ENCODE results near the gene TRAPPC6A. TPM values are rescaled to one million over a fixed set of nuclear protein-coding genes. Genes with fewer than 3 reads are reported as not detected.

The TRAPPC6A gene
- total and polyA plus RNA-seq, 3 experiments from 2014 or later = 22.7 to 151 (median 24.3) TPM

- H3K9me3 Mint-ChIP-seq = no peaks in the 10 kb centered on the region
- peak overlapping the region in 5 of 8 donors; percentile 23 to 88 (median 70) for H3K27ac Mint-ChIP-seq
- H3K4me3 Mint-ChIP-seq = peak overlapping the region; percentile 78 to 90 (median 83)
- H3K4me3 ChIP-seq (ENCODE audit: low read length) = peak overlapping the region; percentile 45
- peaks cover 20 to 35% (median 22%) of the 10 kb centered on the region in 3 donors for H3K4me1 Mint-ChIP-seq
- peaks cover 19% of the 10 kb centered on the region for H3K4me1 ChIP-seq (ENCODE audit: insufficient read depth, low read length)
- H3K36me3 ChIP-seq (ENCODE audit: insufficient read depth, low read length) = no peaks in the 10 kb centered on the region
- H3K27me3 Mint-ChIP-seq = peaks cover 10 to 19% of the 10 kb centered on the region in 2 donors
- ChIA-PET POLR2A (interaction anchor here (1.4 to 2.2 kb wide), 4 partner anchors 11 to 60 kb away, joined by 4 to 19 read pairs (median 6); partner anchors contain the start of genes BLOC1S3, PPP1R37 and TRAPPC6A), CTCF (interaction anchor here (0.8 to 2.0 kb wide), 5 partner anchors 11 to 50 kb away, joined by 3 to 10 read pairs (median 5); partner anchors contain the start of genes BLOC1S3 and TRAPPC6A)
- no peaks in the 10 kb centered on the region for H3K9me3 ChIP-seq (ENCODE audit: low read length)
- no peak overlapping the region for H3K27ac ChIP-seq (ENCODE audit: low read depth, low read length)
- peak in 4 of 5 donors; percentile 17 to 32 (median 23) for DNase-seq
- H3K27me3 ChIP-seq (ENCODE audit: insufficient read depth, low read length, poor library complexity, severe bottlenecking) = peaks cover 6% of the 10 kb centered on the region
- H3K36me3 Mint-ChIP-seq = no peaks in the 10 kb centered on the region
Observed at GRCh38 chr19:45153339-45154063, 24.5 kb downstream of the TRAPPC6A start.

- peaks cover 10 to 16% of the 10 kb centered on the region in 2 donors for H3K27me3 Mint-ChIP-seq
- DNase-seq = peak; percentile 12 to 63 (median 49)
- H3K36me3 Mint-ChIP-seq = no peaks in the 10 kb centered on the region
- Histone ChIP-seq H3K4me1 (ENCODE audit: insufficient read depth, low read length) (peaks cover 19% of the 10 kb centered on the region), H3K4me3 (ENCODE audit: low read length) (peak overlapping the region; percentile 45), H3K36me3 (ENCODE audit: insufficient read depth, low read length) (no peaks in the 10 kb centered on the region), H3K9me3 (ENCODE audit: low read length) (no peaks in the 10 kb centered on the region), H3K27ac (ENCODE audit: low read depth, low read length) (no peak overlapping the region), H3K27me3 (ENCODE audit: insufficient read depth, low read length, poor library complexity, severe bottlenecking) (peaks cover 6% of the 10 kb centered on the region)
- ChIA-PET CTCF (interaction anchor here (0.9 to 2.0 kb wide), 6 partner anchors 10 to 50 kb away, joined by 3 to 10 read pairs (median 5); partner anchors contain the start of genes BLOC1S3 and TRAPPC6A), POLR2A (interaction anchor here (1.6 to 2.2 kb wide), 3 partner anchors 19 to 60 kb away, joined by 5 to 19 read pairs (median 6); partner anchors contain the start of genes BLOC1S3, PPP1R37 and TRAPPC6A)
- H3K27ac Mint-ChIP-seq = peak overlapping the region in 4 of 8 donors; percentile 26 to 70 (median 49)
- peaks cover 20 to 35% (median 22%) of the 10 kb centered on the region in 3 donors for H3K4me1 Mint-ChIP-seq
- no peaks in the 10 kb centered on the region for H3K9me3 Mint-ChIP-seq
- peak overlapping the region; percentile 78 to 90 (median 83) for H3K4me3 Mint-ChIP-seq
Observed at GRCh38 chr19:45152504-45153338, 25.3 kb downstream of the TRAPPC6A start.

- H3K36me3 ChIP-seq (ENCODE audit: insufficient read depth, low read length) = no peaks in the 10 kb centered on the region
- ChIA-PET POLR2A (interaction anchor here (2.0 to 2.2 kb wide), 2 partner anchors 26 to 59 kb away, joined by 6 to 19 read pairs; partner anchors contain the start of genes BLOC1S3, PPP1R37 and TRAPPC6A), CTCF (interaction anchor here (0.9 to 1.6 kb wide), 4 partner anchors 9 to 49 kb away, joined by 3 to 6 read pairs (median 5); partner anchors contain the start of genes BLOC1S3 and TRAPPC6A)
- peaks cover 6% of the 10 kb centered on the region for H3K27me3 ChIP-seq (ENCODE audit: insufficient read depth, low read length, poor library complexity, severe bottlenecking)
- H3K9me3 ChIP-seq (ENCODE audit: low read length) = no peaks in the 10 kb centered on the region
- peaks cover 20 to 35% (median 22%) of the 10 kb centered on the region in 3 donors for H3K4me1 Mint-ChIP-seq
- peaks cover 9 to 12% of the 10 kb centered on the region in 2 donors for H3K27me3 Mint-ChIP-seq
- no peak for DNase-seq
- H3K27ac ChIP-seq (ENCODE audit: low read depth, low read length) = no peak overlapping the region
- H3K9me3 Mint-ChIP-seq = no peaks in the 10 kb centered on the region
- peaks cover 19% of the 10 kb centered on the region for H3K4me1 ChIP-seq (ENCODE audit: insufficient read depth, low read length)
- H3K4me3 Mint-ChIP-seq = peak overlapping the region in 5 of 7 donors; percentile 38 to 86 (median 50)
- H3K36me3 Mint-ChIP-seq = peaks cover 0 to 3% (median 0%) of the 10 kb centered on the region in 3 donors
- H3K27ac Mint-ChIP-seq = peak overlapping the region in 1 of 8 donors; percentile 32
- H3K4me3 ChIP-seq (ENCODE audit: low read length) = no peak overlapping the region
Observed at GRCh38 chr19:45151821-45152503, 26.1 kb downstream of the TRAPPC6A start.

GRCh38 chr19:45151320-45151719 is 26.7 kb downstream of the TRAPPC6A start:
- H3K27ac ChIP-seq (ENCODE audit: low read depth, low read length) = no peak overlapping the region
- no peaks in the 10 kb centered on the region for H3K9me3 Mint-ChIP-seq
- ChIA-PET CTCF (no interaction called here), POLR2A (no interaction called here)
- H3K4me1 ChIP-seq (ENCODE audit: insufficient read depth, low read length) = peaks cover 19% of the 10 kb centered on the region
- H3K36me3 ChIP-seq (ENCODE audit: insufficient read depth, low read length) = no peaks in the 10 kb centered on the region
- H3K36me3 Mint-ChIP-seq = peaks cover 0 to 7% (median 0%) of the 10 kb centered on the region in 3 donors
- peaks cover 3% of the 10 kb centered on the region for H3K27me3 ChIP-seq (ENCODE audit: insufficient read depth, low read length, poor library complexity, severe bottlenecking)
- H3K27ac Mint-ChIP-seq = no peak overlapping the region
- peak overlapping the region in 5 of 7 donors; percentile 12 to 61 (median 50) for H3K4me3 Mint-ChIP-seq
- DNase-seq = no peak
- H3K9me3 ChIP-seq (ENCODE audit: low read length) = no peaks in the 10 kb centered on the region
- H3K27me3 Mint-ChIP-seq = peaks cover 7 to 9% of the 10 kb centered on the region in 2 donors
- no peak overlapping the region for H3K4me3 ChIP-seq (ENCODE audit: low read length)
- peaks cover 20 to 35% (median 22%) of the 10 kb centered on the region in 3 donors for H3K4me1 Mint-ChIP-seq

GRCh38 chr19:45150751-45151281 is 27.2 kb downstream of the TRAPPC6A start:
- H3K4me3 Mint-ChIP-seq = peak overlapping the region in 2 of 7 donors; percentile 40 to 61
- CTCF ChIA-PET = no interaction called here

GRCh38 chr19:45150180-45150579 is 27.9 kb downstream of the TRAPPC6A start:
- Mint-ChIP-seq H3K4me1 (peaks cover 20 to 33% (median 22%) of the 10 kb centered on the region in 3 donors), H3K27me3 (peaks cover 4 to 5% of the 10 kb centered on the region in 2 donors), H3K4me3 (peak overlapping the region in 1 of 7 donors; percentile 8), H3K9me3 (no peaks in the 10 kb centered on the region), H3K36me3 (peaks cover 0 to 11% (median 0%) of the 10 kb centered on the region in 3 donors), H3K27ac (no peak overlapping the region)
- no peak for DNase-seq
- Histone ChIP-seq H3K4me1 (ENCODE audit: insufficient read depth, low read length) (peaks cover 19% of the 10 kb centered on the region), H3K9me3 (ENCODE audit: low read length) (no peaks in the 10 kb centered on the region), H3K4me3 (ENCODE audit: low read length) (no peak overlapping the region), H3K27me3 (ENCODE audit: insufficient read depth, low read length, poor library complexity, severe bottlenecking) (peaks cover 3% of the 10 kb centered on the region), H3K36me3 (ENCODE audit: insufficient read depth, low read length) (no peaks in the 10 kb centered on the region), H3K27ac (ENCODE audit: low read depth, low read length) (no peak overlapping the region)
- ChIA-PET CTCF (interaction anchor here (0.7 to 1.0 kb wide), 2 partner anchors 9 to 58 kb away, joined by 3 read pairs; no protein-coding TSS in a partner anchor), POLR2A (no interaction called here)

More at GRCh38 chr19:45150751-45151281, 27.2 kb downstream of the TRAPPC6A start:
- H3K27me3 ChIP-seq (ENCODE audit: insufficient read depth, low read length, poor library complexity, severe bottlenecking) = peaks cover 3% of the 10 kb centered on the region
- H3K4me3 ChIP-seq (ENCODE audit: low read length) = no peak overlapping the region
- peaks cover 0 to 11% (median 0%) of the 10 kb centered on the region in 3 donors for H3K36me3 Mint-ChIP-seq
- no peaks in the 10 kb centered on the region for H3K9me3 ChIP-seq (ENCODE audit: low read length)
- peak overlapping the region in 1 of 8 donors; percentile 74 for H3K27ac Mint-ChIP-seq
- no peaks in the 10 kb centered on the region for H3K36me3 ChIP-seq (ENCODE audit: insufficient read depth, low read length)
- POLR2A ChIA-PET = no interaction called here
- peaks cover 19% of the 10 kb centered on the region for H3K4me1 ChIP-seq (ENCODE audit: insufficient read depth, low read length)
- H3K9me3 Mint-ChIP-seq = no peaks in the 10 kb centered on the region
- peaks cover 7 to 9% of the 10 kb centered on the region in 2 donors for H3K27me3 Mint-ChIP-seq
- no peak for DNase-seq
- peaks cover 20 to 35% (median 22%) of the 10 kb centered on the region in 3 donors for H3K4me1 Mint-ChIP-seq
- H3K27ac ChIP-seq (ENCODE audit: low read depth, low read length) = no peak overlapping the region

- CTCF ChIA-PET = no interaction called here
- H3K4me3 Mint-ChIP-seq = no peak overlapping the region
Observed at GRCh38 chr19:45149129-45149528, 28.9 kb downstream of the TRAPPC6A start.

More at GRCh38 chr19:45149129-45149528, 28.9 kb downstream of the TRAPPC6A start:
- H3K36me3 ChIP-seq (ENCODE audit: insufficient read depth, low read length) = no peaks in the 10 kb centered on the region
- no peak overlapping the region for H3K4me3 ChIP-seq (ENCODE audit: low read length)
- peaks cover 3% of the 10 kb centered on the region for H3K27me3 ChIP-seq (ENCODE audit: insufficient read depth, low read length, poor library complexity, severe bottlenecking)
- Mint-ChIP-seq H3K4me1 (peaks cover 17 to 30% (median 19%) of the 10 kb centered on the region in 3 donors), H3K36me3 (peaks cover 0 to 13% (median 0%) of the 10 kb centered on the region in 3 donors), H3K27ac (peak overlapping the region in 3 of 8 donors; percentile 54 to 68 (median 55)), H3K9me3 (no peaks in the 10 kb centered on the region), H3K27me3 (peaks cover under 1 to 5% of the 10 kb centered on the region in 2 donors)
- no peaks in the 10 kb centered on the region for H3K9me3 ChIP-seq (ENCODE audit: low read length)
- no peak overlapping the region for H3K27ac ChIP-seq (ENCODE audit: low read depth, low read length)
- no peak for DNase-seq
- H3K4me1 ChIP-seq (ENCODE audit: insufficient read depth, low read length) = peaks cover 19% of the 10 kb centered on the region
- POLR2A ChIA-PET = interaction anchor here (0.6 kb wide), 1 partner anchor 1821 kb away, joined by 3 read pairs; no protein-coding TSS in a partner anchor

Measured in CD8-positive, alpha-beta memory T cell (primary cell).